Heart left ventricle (tissue), 13 donors: ENCODE measurements around the gene CDK5RAP2.

Experiments used
- CTCF ChIP-seq, 12 donors: fragments of 200-600 bp; sonication (generic) in 4 of 12; IDR thresholded peaks; one replicate each; pipeline versions ENCODE4 v1.5.0 to v1.8.0; 2018 to 2022; ENCODE audit warnings: antibody characterized with exemption in 12 of 12, mild to moderate bottlenecking in 5 of 12
- POLR2A ChIP-seq, 2 donors: fragments of 450-650 bp; IDR thresholded peaks; one replicate each; pipeline ENCODE4 v1.6.1; 2017; ENCODE audit warnings: antibody characterized with exemption in 2 of 2, mild to moderate bottlenecking in 2 of 2, moderate library complexity in 2 of 2
- donor health status: ischemic (EF 13 %, LVEDD 7.1; RV severe dilation, severe dysfunction).
- donor health status: DM: no; HTN: yes; CAD: no.
- donor health status: DM: no; HTN: no; CAD: no.
- donor health status: ischemic (EF 25% LVEDD 6.9; RV normal size, moderate dysfunction).
- donor health status: ischemic (EF 25% LVEDD 5.7; RV mildly dilated, moderate dysfunction).
- donor health status: ischemic (EF 35%, LVEDD 5.7; RV mildly dilated, moderate dysfunction).
- donor health status: nonischemic (EF 11% LVEDD 7.7; RV severe dilation, severe dysfunction).
- donor health status: DM: yes; HTN: yes; CAD: no.
- donor health status: PGD.
- donor health status: ischemic (EF 29% LVEDD 5.4; RV normal size, mild dysfunction).
- donor health status: nonischemic (EF 23%, LVEDD 6.1; RV moderate dilation, normal function).

- TF ChIP-seq CTCF (IDR thresholded peaks at IDR 0.05) (peak; percentile 74 to 92 (median 88)), POLR2A (IDR thresholded peaks at IDR 0.05) (no peak)
Measured at GRCh38 chr9:120477534-120478001, 102.4 kb downstream of the CDK5RAP2 start.
